IMR-90 (cell line): ENCODE data around the gene NOX1. TPM values are rescaled to one million over a fixed set of nuclear protein-coding genes. Genes with fewer than 3 reads are reported as not detected.

Source experiments
- ATAC-seq: fragments of 200-7000 bp; cut with Tn5 transposase; 2 replicates; pipeline ENCODE4 v1.9.1; 2020; ENCODE audit warnings: low read depth, mild to moderate bottlenecking, moderate library complexity
- BruUV-seq: library from RNA; stranded (reverse); fragments of 400-500 nt; replicated peaks from 2 replicates; lab custom pipeline; 2021; lab: Mats Ljungman, UMichigan
- CTCF ChIA-PET: fragments of 300-600 bp; formaldehyde crosslinking; extraction: SDS; loops from one replicate; lab custom pipeline; 2021; ENCODE audit warnings: antibody characterized with exemption; lab: Yijun Ruan, JAX
- POLR2A ChIA-PET: fragments of 300-600 bp; sonication (Branson Sonifier 250); formaldehyde crosslinking; loops from one replicate; lab custom pipeline; 2022; ENCODE audit warnings: antibody characterized with exemption; ENCODE audit not compliant: unreplicated experiment; lab: Charles Lee
- DNase-seq: peaks from one replicate; pipeline ENCODE4 v3.0.0; 2013
- H2AFZ ChIP-seq: replicated peaks from 2 replicates; pipeline ENCODE3; 2013; ENCODE audit warnings: low read length, mild to moderate bottlenecking; ENCODE audit not compliant: poor library complexity
- H2AK5ac ChIP-seq: 2 replicates; pipeline ENCODE4 v1.6.1; 2013; ENCODE audit warnings: low read depth, low read length, inconsistent platforms
- H2AK9ac ChIP-seq: replicated peaks from 2 replicates; pipeline ENCODE3; 2013; ENCODE audit warnings: mild to moderate bottlenecking, low read depth, low read length, moderate library complexity; ENCODE audit not compliant: poor library complexity
- H2BK120ac ChIP-seq: 2 replicates; pipeline ENCODE4 v1.6.1; 2013; ENCODE audit warnings: low read depth, low read length, inconsistent platforms
- H2BK15ac ChIP-seq: 3 replicates; pipeline ENCODE4 v1.6.1; 2013; ENCODE audit warnings: low read depth, low read length, inconsistent platforms
- H2BK20ac ChIP-seq: 2 replicates; pipeline ENCODE4 v1.6.1; 2013; ENCODE audit warnings: low read depth, mild to moderate bottlenecking, inconsistent platforms, low read length, moderate library complexity
- H2BK5ac ChIP-seq: 2 replicates; pipeline ENCODE4 v1.6.1; 2013; ENCODE audit warnings: mild to moderate bottlenecking, low read depth, low read length, inconsistent platforms; ENCODE audit not compliant: poor library complexity, severe bottlenecking
- H3K14ac ChIP-seq: replicated peaks from 2 replicates; pipeline ENCODE4 v1.6.1; 2013; ENCODE audit warnings: low read depth, low read length, inconsistent platforms
- H3K18ac ChIP-seq: 2 replicates; pipeline ENCODE4 v1.6.1; 2013; ENCODE audit warnings: low read depth, low read length, control low read depth
- H3K23ac ChIP-seq: 2 replicates; pipeline ENCODE4 v1.6.1; 2013; ENCODE audit warnings: low read depth, low read length, inconsistent platforms
- H3K27ac ChIP-seq: 2 replicates; pipeline ENCODE4 v1.5.1; 2013; ENCODE audit warnings: mild to moderate bottlenecking, control low read depth, low read length; ENCODE audit not compliant: insufficient read depth
- H3K27me3 ChIP-seq: 2 replicates; pipeline ENCODE4 v1.6.1; 2013; ENCODE audit warnings: low read length; ENCODE audit not compliant: control insufficient read depth, insufficient read depth
- H3K36me3 ChIP-seq: 2 replicates; pipeline ENCODE4 v1.6.1; 2013; ENCODE audit warnings: low read length, mixed read lengths; ENCODE audit not compliant: control insufficient read depth, insufficient read depth
- H3K4ac ChIP-seq: 2 replicates; pipeline ENCODE4 v1.6.1; 2013; ENCODE audit warnings: low read depth, low read length, inconsistent platforms
- H3K4me1 ChIP-seq: 2 replicates; pipeline ENCODE4 v1.6.1; 2013; ENCODE audit warnings: low read length, mixed read lengths; ENCODE audit not compliant: control insufficient read depth, insufficient read depth
- H3K4me2 ChIP-seq: 2 replicates; pipeline ENCODE4 v1.6.1; 2013; ENCODE audit warnings: low read depth, mild to moderate bottlenecking, control low read depth, low read length, moderate library complexity
- H3K4me3 ChIP-seq: 2 replicates; pipeline ENCODE4 v1.5.1; 2013; ENCODE audit warnings: low read depth, mild to moderate bottlenecking, control low read depth, low read length, moderate library complexity; ENCODE audit not compliant: insufficient read depth
- H3K56ac ChIP-seq: 2 replicates; pipeline ENCODE4 v1.6.1; 2013; ENCODE audit warnings: low read length, inconsistent platforms; ENCODE audit not compliant: insufficient read depth; ENCODE audit errors: extremely low read depth
- H3K79me1 ChIP-seq, 2 experiments: 2 replicates each; pipeline ENCODE4 v1.6.1; 2013; ENCODE audit warnings: low read length in 2 of 2, inconsistent platforms in 1 of 2, low read depth in 1 of 2
- H3K9ac ChIP-seq: 2 replicates; pipeline ENCODE4 v1.6.1; 2013; ENCODE audit warnings: low read depth, low read length, control low read depth
- H3K9me1 ChIP-seq: 2 replicates; pipeline ENCODE4 v1.6.1; 2013; ENCODE audit warnings: low read length, inconsistent platforms; ENCODE audit not compliant: insufficient read depth
- H3K9me3 ChIP-seq: 2 replicates; pipeline ENCODE4 v1.6.1; 2013; ENCODE audit warnings: low read length; ENCODE audit not compliant: control insufficient read depth, insufficient read depth
- H4K20me1 ChIP-seq: 2 replicates; pipeline ENCODE4 v1.6.1; 2013; ENCODE audit warnings: low read length, inconsistent platforms; ENCODE audit not compliant: insufficient read depth
- H4K5ac ChIP-seq: 2 replicates; pipeline ENCODE4 v1.6.1; 2013; ENCODE audit warnings: mild to moderate bottlenecking, low read depth, low read length, control low read depth
- H4K8ac ChIP-seq, 2 experiments: 2 replicates each; pipeline ENCODE4 v1.6.1; 2013; ENCODE audit warnings: low read depth in 2 of 2, low read length in 2 of 2, control low read depth in 1 of 2, inconsistent platforms in 1 of 2
- H4K91ac ChIP-seq: 2 replicates; pipeline ENCODE4 v1.6.1; 2013; ENCODE audit warnings: low read depth, low read length, inconsistent platforms; ENCODE audit not compliant: insufficient read depth
- BHLHE40 ChIP-seq: fragments of 150-350 bp; IDR thresholded peaks from 2 replicates; pipeline ENCODE4 v1.6.1; 2016; ENCODE audit warnings: mild to moderate bottlenecking, low read depth, low read length
- CEBPB ChIP-seq: IDR thresholded peaks from 2 replicates; pipeline ENCODE4 v1.6.1; 2012; ENCODE audit warnings: low read depth, low read length, improper control_type of control experiment
- FOS ChIP-seq: fragments of 150-350 bp; IDR thresholded peaks from 2 replicates; pipeline ENCODE4 v1.6.1; 2016; ENCODE audit warnings: low read depth, low read length
- MAZ ChIP-seq: IDR thresholded peaks from 2 replicates; pipeline ENCODE4 v1.6.1; 2012; ENCODE audit warnings: low read depth, mild to moderate bottlenecking, low read length, improper control_type of control experiment, moderate library complexity, borderline replicate concordance
- POLR2A ChIP-seq: IDR thresholded peaks from 2 replicates; pipeline ENCODE4 v1.6.1; 2012; ENCODE audit warnings: mild to moderate bottlenecking, low read depth, low read length
- WGBS, 2 experiments: methylation state at CpG; one replicate each; pipeline versions ENCODE4 v1.1.5 to v1.1.7; 2013; ENCODE audit warnings: missing lambda C conversion rate in 2 of 2; ENCODE audit not compliant: insufficient read length in 1 of 2; ENCODE audit errors: extremely low coverage in 2 of 2; 5-methylcytosine and 5-hydroxymethylcytosine counted together
- dilution Hi-C: fragments of 300-500 bp; cut with HindIII; formaldehyde crosslinking; loops from one replicate; pipeline ENCODE4 v1.14.3; 2018; ENCODE audit warnings: low sequenced_read_pairs; ENCODE audit not compliant: unreplicated experiment
- in situ Hi-C: fragments of 300-500 bp; cut with MboI; formaldehyde crosslinking; loops from 3 replicates; pipeline ENCODE4 v1.14.3; 2019; ENCODE audit warnings: low sequenced_read_pairs, inconsistent platforms, mixed read lengths
- intact Hi-C: fragments of 100-400 bp; cut with micrococcal nuclease; formaldehyde crosslinking; loops from 2 replicates; pipeline ENCODE4 v1.10.0; 2022
- polyA plus RNA-seq, 3 experiments: library from polyadenylated mRNA; depleted of rRNA; stranded (reverse); fragments of >200 nt; gene quantifications; 2 replicates each; pipeline ENCODE4 v1.2.3, GENCODE V29; 2012; ENCODE audit warnings: low replicate concordance in 1 of 3
- total RNA-seq: library from RNA; depleted of rRNA; stranded (reverse); fragments of >200 nt; gene quantifications from 2 replicates; pipeline ENCODE4 v1.2.3, GENCODE V29; 2012
- TF ChIP-seq, protein P1 (sequence below): conservative IDR thresholded peaks from 2 replicates; pipeline ENCODE4 v1.5.1; 2012; ENCODE audit warnings: mild to moderate bottlenecking, low read depth, low read length, improper control_type of control experiment
- TF ChIP-seq, protein P2 (sequence below): fragments of 150-350 bp; IDR thresholded peaks from 2 replicates; pipeline ENCODE4 v1.6.1; 2017; ENCODE audit warnings: mild to moderate bottlenecking, antibody characterized with exemption, low read length, low read depth

Gene NOX1
- total and polyA plus RNA-seq, 2 of the 4 experiments (the other 2 are of a cell fraction): not detected

DNA sequence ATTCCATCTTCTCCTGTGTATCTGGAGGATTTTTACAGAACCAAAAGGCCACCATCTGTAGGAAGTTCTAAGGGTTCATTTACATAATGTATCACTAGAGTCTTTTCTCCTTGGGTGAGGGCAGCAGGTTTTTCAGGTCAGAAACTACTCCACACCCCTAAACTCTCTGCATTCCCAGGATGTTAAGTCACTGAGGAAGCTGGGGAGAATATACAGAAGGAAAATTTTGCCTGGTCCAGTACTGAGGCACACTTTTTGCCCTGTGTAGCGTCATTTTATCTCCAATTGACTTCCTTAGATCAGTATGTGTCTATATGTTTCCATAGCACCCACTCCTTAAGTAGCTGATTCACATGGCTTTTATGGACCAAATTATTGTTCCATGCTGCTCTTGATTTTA is 37.6 kb upstream of the NOX1 start:
- Histone ChIP-seq H2BK15ac (no peak overlapping the region), H2BK20ac (0 out of 2 replicates have a peak overlapping the region, but pooled peaks have one; percentile 6), H3K9ac (no peak overlapping the region), H4K91ac (no peak overlapping the region), H3K4me3 (no peak overlapping the region), H3K9me1 (no peaks in the 10 kb centered on the region), H3K4ac (no peak overlapping the region), H3K14ac (no peak overlapping the region), H3K9me3 (no peaks in the 10 kb centered on the region), H3K27ac (no peak overlapping the region), H3K4me1 (no peaks in the 10 kb centered on the region), H3K56ac (no peak overlapping the region), H2AK5ac (no peak overlapping the region), H2AK9ac (no peak overlapping the region), H3K23ac (no peak overlapping the region), H3K4me2 (no peak overlapping the region), H3K36me3 (no peaks in the 10 kb centered on the region), H2BK5ac (no peak overlapping the region), H4K5ac (no peak overlapping the region), H4K8ac (no peak overlapping the region), H3K79me1 (no peaks in the 10 kb centered on the region), H3K27me3 (no peaks in the 10 kb centered on the region), H3K18ac (no peak overlapping the region), H2BK120ac (no peak overlapping the region), H2AFZ (no peak overlapping the region), H4K20me1 (no peaks in the 10 kb centered on the region)
- WGBS, 2 experiments: no CpG with 5 or more reads among the region's 1 CpG
- CTCF ChIA-PET: no interaction called here
- ATAC-seq: no peak
- POLR2A ChIA-PET: no interaction called here
- BruUV-seq: no TSS peak
- in situ Hi-C loops (no loop called here), dilution Hi-C loops (no loop called here), intact Hi-C loops (no loop called here)
- TF ChIP-seq MAZ: no peak
- TF ChIP-seq BHLHE40: no peak
- TF ChIP-seq CEBPB: no peak
- TF ChIP-seq, protein P1, sequence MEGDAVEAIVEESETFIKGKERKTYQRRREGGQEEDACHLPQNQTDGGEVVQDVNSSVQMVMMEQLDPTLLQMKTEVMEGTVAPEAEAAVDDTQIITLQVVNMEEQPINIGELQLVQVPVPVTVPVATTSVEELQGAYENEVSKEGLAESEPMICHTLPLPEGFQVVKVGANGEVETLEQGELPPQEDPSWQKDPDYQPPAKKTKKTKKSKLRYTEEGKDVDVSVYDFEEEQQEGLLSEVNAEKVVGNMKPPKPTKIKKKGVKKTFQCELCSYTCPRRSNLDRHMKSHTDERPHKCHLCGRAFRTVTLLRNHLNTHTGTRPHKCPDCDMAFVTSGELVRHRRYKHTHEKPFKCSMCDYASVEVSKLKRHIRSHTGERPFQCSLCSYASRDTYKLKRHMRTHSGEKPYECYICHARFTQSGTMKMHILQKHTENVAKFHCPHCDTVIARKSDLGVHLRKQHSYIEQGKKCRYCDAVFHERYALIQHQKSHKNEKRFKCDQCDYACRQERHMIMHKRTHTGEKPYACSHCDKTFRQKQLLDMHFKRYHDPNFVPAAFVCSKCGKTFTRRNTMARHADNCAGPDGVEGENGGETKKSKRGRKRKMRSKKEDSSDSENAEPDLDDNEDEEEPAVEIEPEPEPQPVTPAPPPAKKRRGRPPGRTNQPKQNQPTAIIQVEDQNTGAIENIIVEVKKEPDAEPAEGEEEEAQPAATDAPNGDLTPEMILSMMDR: no peak
- TF ChIP-seq, protein P2, sequence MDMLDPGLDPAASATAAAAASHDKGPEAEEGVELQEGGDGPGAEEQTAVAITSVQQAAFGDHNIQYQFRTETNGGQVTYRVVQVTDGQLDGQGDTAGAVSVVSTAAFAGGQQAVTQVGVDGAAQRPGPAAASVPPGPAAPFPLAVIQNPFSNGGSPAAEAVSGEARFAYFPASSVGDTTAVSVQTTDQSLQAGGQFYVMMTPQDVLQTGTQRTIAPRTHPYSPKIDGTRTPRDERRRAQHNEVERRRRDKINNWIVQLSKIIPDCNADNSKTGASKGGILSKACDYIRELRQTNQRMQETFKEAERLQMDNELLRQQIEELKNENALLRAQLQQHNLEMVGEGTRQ: no peak
- TF ChIP-seq POLR2A: no peak
- no peak for TF ChIP-seq FOS
- DNase-seq: no peak
